Stimulated activated CD8-positive, alpha-beta memory T cell treated with anti-CD3 and anti-CD28 coated beads, Interleukin-12 subunit alpha, Interleukin-12 subunit beta, amount 100 ng/mL, for 24 hours (primary cell): ENCODE measurements around the gene CCDC183.
A peak's percentile ranks its signal among the peaks of the same experiment; 100 is the strongest.
"Not testable (repeated sequence)": the region's sequence is repeated elsewhere in the genome, so short reads cannot be mapped to it uniquely, and the experiment has no call there.

Experiments used
- DNase-seq: peaks from one replicate; pipeline ENCODE4 v3.0.0-alpha.2; 2020; ENCODE audit errors: extremely low read depth

Gene CCDC183

GRCh38 chr9:136784997-136785361, 11.2 kb upstream of the CCDC183 start:
- DNase-seq: no peak

- not testable (repeated sequence) for DNase-seq
These were observed 10.4 kb upstream of the CCDC183 start for GRCh38 chr9:136785565-136786355.

- DNase-seq: no peak
These were observed 9.7 kb upstream of the CCDC183 start for GRCh38 chr9:136786451-136786850.

- not testable (repeated sequence) for DNase-seq
These were observed 9.2 kb upstream of the CCDC183 start for GRCh38 chr9:136786983-136787382.

GRCh38 chr9:136787690-136788400, 8.3 kb upstream of the CCDC183 start:
- DNase-seq: no peak

- DNase-seq: not testable (repeated sequence)
These were observed 7.3 kb upstream of the CCDC183 start for GRCh38 chr9:136788644-136789522.

GRCh38 chr9:136789523-136789937, 6.6 kb upstream of the CCDC183 start:
- no peak for DNase-seq

GRCh38 chr9:136790640-136791515, 5.3 kb upstream of the CCDC183 start, which contains the start of gene TMEM141:
TSS of gene TMEM141 (plus strand) at chr9:136791344. CDS start at chr9:136791371, 27 bp downstream.
- DNase-seq: peak; percentile 100

GRCh38 chr9:136791516-136792276, 4.4 kb upstream of the CCDC183 start:
- DNase-seq: no peak

GRCh38 chr9:136792321-136793085, 3.6 kb upstream of the CCDC183 start:
- no peak for DNase-seq

GRCh38 chr9:136793086-136793946, 2.8 kb upstream of the CCDC183 start:
- DNase-seq: no peak

GRCh38 chr9:136794281-136794999, 1.7 kb upstream of the CCDC183 start:
- DNase-seq: no peak

- DNase-seq: no peak
These were observed 1.2 kb upstream of the CCDC183 start for GRCh38 chr9:136795000-136795348.

- not testable (repeated sequence) for DNase-seq
These were observed 723 bp downstream of the CCDC183 start for GRCh38 chr9:136796775-136797347.

GRCh38 chr9:136798708-136799078, 2.6 kb downstream of the CCDC183 start:
- no peak for DNase-seq

GRCh38 chr9:136799079-136799853, 3.1 kb downstream of the CCDC183 start:
- DNase-seq: no peak
